ENCODE measurements around the gene RERE. TPM values are rescaled to one million over a fixed set of nuclear protein-coding genes. Genes with fewer than 3 reads are reported as not detected.
A peak's percentile ranks its signal among the peaks of the same experiment; 100 is the strongest.
"Not testable (repeated sequence)": the region's sequence is repeated elsewhere in the genome, so short reads cannot be mapped to it uniquely, and the experiment has no call there.

RERE gene
- total RNA-seq, 1 experiment from 2014 or later, result 14.9 TPM

DNA sequence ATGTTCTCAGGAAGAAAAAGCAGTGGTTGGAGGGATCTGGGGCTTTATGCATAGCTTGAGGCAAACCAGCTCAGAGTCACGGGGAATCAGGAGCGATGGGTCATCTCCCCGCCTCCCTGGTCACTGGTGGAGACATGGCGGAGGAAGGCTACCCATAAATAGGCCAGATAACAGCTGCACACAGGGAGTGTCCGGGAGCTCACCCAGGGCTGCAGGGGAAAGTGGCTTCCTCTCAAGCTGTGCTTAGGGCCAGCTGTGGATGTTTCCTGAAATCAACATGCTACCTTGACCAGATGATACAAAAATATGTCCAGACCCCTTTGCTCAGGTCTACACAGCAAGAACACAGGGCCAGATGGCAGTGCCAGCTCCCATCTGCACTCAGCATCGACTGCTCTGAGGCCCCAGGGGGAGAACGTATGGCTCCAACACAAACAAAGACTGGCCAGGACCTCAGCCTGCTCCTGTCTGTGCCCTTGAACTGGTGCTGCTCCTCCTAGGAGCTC lies 27.1 kb upstream of the RERE start:
- DNase-seq (ENCODE audit: low read depth), result no peak

- no peak for DNase-seq (ENCODE audit: low read depth)
Measured at GRCh38 chr1:8841395-8841794, 24.0 kb upstream of the RERE start.

GRCh38 chr1:8839990-8840389 lies 22.6 kb upstream of the RERE start:
- DNase-seq (ENCODE audit: low read depth), result no peak

- DNase-seq (ENCODE audit: low read depth), result no peak
Measured at GRCh38 chr1:8835941-8836643, 18.7 kb upstream of the RERE start.

DNA sequence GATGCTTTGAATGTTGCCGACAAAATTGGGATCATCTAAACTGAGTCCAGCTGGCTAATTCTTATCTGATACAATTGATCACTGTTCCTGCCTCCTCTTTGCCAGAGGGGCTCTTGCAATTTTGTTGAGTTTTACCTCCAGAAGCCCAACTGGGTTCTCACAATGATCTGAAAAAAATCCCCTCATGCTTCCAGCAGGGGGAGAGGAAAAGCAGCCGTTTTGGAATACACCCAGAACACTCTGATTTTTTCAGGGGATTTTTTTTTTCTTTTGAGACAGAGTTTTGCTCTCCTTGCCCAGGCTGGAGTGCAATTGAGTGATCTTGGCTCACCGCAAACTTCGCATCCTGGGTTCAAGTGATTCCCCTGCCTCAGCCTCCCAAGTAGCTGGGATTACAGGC lies 13.9 kb upstream of the RERE start:
- DNase-seq (ENCODE audit: low read depth), result no peak

- DNase-seq (ENCODE audit: low read depth), result not testable (repeated sequence)
Measured at GRCh38 chr1:8830732-8831131, 13.3 kb upstream of the RERE start.

GRCh38 chr1:8825985-8826481 lies 8.6 kb upstream of the RERE start:
- peak; percentile 85 for DNase-seq (ENCODE audit: low read depth)

- DNase-seq (ENCODE audit: low read depth), result no peak
Measured at GRCh38 chr1:8823295-8823664, 5.8 kb upstream of the RERE start.

DNA sequence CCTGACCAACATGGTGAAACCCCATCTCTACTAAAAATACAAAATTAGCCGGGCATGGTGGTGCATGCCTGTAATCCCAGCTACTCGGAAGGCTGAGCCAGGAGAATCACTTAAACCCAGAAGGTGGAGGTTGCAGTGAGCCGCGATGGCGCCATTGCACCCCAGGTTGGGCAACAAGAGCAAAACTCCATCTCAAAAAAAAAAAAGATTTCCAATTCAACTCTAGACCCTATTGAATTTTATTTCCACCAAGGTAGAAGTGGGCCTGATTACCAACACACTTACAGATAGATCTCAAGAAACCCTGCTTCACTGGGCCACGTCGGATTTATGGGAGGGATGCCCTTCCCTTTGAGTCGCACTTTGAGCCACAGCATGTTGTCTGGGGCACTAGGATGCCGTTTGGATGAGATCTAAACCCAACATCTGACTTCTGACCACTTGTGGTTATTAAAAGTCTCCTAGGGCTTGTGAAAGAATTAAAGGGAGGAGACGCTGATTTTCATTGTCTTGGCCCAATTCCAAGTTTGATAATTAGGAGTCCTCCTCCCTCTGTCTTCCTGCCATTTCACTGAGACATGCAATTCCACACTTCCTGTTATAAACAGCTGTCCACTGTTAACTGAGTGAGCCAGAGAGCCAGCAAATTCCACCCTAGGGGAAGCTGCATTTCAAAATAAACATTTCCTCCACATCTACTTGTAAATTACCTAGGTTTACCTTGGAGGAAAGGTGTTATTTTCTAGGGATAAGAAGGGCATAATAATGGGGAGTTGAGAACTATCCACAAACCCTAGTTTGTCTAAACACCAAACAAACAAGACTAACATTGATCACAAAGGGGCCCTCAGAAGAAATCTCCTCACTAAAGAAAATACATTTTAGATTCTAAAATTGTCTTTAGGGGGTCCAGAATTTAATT lies 5.2 kb upstream of the RERE start:
- DNase-seq (ENCODE audit: low read depth), result peak; percentile 82

DNA sequence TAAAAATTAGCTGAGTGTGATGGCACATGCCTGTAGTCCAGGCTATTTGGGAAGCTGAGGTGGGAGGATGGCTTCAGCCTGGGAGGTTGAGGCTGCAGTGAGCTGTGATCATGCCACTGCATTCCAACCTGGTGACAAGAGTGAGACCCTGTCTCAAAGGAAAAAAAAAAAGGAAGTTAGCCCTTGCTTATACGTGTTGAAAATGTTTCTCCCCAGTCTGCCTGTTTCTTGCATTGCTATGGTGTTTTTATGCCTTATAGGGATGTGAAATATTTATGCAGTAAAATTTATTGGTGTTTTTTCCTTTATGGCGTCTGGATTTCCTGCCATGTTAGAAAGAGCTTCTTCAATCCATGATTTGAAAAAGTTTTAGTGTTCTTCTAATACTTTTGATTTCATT lies 3.6 kb upstream of the RERE start:
- peak; percentile 35 for DNase-seq (ENCODE audit: low read depth)

DNA sequence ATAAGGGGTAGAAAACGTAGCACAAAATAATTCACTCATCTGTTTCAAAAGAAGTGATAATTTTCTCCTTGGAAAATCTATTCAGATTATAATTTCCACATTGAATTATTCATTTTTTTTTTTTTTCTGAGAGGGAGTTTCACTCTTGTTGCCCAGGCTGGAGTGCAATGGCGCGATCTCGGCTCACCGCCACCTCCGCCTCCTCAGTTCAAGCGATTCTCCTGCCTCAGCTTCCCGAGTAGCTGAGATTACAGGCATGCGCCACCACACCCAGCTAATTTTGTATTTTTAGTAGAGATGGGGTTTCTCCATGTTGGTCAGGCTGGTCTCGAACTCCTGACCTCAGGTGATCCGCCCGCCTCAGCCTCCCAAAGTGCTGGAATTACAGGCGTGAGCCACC lies 1.3 kb upstream of the RERE start:
- not testable (repeated sequence) for DNase-seq (ENCODE audit: low read depth)

DNA sequence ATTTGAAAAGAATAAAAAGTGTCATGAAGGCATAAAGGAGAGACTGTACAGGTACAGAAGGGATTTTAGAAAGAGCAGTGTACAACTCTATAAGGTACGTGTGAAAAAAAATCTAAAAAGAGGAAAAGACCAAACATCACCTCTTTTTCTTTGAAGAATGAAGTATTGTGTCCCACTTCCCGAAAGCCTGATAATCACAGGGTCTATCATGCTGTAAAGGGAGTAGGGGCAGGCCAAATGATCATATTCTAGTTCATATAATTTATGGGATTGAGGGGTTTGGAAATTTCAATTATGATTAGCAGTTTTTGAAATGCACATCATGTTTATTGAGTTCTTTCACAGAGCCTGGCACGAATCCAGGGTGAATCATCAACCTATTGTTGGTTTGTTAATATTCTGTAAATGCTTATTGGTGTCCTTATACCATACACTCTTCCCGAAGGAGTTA lies 910 bp upstream of the RERE start:
- DNase-seq (ENCODE audit: low read depth), result peak; percentile 85

- peak; percentile 33 for DNase-seq (ENCODE audit: low read depth)
Measured at GRCh38 chr1:8816831-8817411, 519 bp downstream of the RERE start.

DNA sequence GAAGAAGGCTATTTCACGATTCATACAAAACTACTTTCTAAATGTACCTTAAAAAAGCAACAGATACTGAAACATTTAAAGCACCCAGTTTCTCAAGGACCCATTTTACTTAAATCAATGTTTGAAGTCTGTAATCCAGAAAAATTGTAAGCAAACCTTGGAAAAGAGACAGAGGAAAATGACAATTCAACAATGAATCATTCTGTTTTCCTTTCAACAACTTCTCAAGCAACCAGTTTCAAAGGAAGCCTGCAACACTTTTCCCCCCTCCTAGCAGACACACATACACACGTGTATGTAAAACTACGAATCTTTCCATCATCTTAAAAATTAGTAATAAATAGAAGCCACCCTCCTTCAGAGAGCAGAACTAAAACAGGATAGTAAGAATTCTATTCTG lies 1.2 kb downstream of the RERE start:
- peak; percentile 34 for DNase-seq (ENCODE audit: low read depth)

DNA sequence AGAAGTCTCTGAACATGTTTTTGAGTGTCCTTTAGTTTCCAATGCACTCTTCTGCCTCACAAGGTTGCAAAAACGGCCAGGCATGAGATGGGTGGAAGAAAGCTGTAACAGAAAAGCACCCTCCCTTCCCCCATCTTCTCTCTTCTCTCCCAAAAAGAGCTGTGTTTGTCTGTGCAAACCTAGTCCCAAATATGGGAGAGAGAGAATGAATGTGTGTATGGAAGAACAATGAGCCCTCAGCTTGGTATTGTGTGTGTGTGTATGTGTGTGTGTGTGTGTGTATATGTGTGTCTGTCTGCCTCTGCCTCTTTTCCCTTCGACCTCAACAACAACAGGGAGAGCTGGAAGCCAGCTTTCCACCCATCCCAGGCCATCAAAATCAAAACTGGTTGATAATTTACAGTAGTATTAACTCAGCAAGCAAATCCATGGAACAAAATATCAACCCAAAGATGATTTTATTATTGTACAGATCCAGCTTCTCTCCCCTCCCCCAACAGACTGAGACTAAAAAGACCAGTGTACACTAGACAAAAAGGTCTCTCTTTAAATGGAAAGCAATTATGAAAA lies 1.8 kb downstream of the RERE start:
- no peak for DNase-seq (ENCODE audit: low read depth)

GRCh38 chr1:8814865-8815264 lies 2.6 kb downstream of the RERE start:
- no peak for DNase-seq (ENCODE audit: low read depth)

GRCh38 chr1:8813991-8814390 lies 3.4 kb downstream of the RERE start:
- no peak for DNase-seq (ENCODE audit: low read depth)

DNA sequence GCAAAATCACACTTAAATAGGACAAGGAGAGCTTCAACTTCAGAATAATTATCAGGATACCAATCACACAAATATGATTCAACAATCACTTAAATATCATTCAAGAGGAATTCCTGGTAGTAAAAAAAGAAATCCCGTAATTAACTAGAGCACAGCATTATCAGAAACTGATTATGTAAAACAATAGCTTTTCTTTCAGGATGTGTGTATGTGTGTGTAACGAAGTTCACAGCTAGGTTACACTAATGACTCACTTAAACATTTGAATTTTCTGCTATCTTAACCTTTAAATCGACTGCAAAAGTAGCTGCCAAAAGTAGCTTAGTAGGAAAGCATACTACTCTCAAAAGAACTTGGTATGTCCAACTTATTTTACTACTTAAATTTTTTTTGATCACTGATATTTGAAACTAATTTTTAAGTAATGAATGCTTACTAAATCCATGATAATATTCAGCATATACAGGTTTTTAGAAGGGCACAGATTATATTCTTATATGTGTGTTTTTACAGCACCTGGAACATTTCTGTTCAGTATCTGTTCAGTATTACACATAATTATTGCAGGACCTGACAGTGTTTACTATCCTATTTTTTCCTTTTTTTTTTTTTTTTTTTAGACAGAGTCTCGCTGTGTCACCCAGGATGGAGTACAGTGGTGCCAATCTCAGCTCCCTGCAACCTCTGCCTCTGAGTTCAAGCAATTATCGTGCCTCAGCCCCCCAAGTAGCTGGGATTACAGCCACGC lies 4.2 kb downstream of the RERE start:
- DNase-seq (ENCODE audit: low read depth), result no peak

- no peak for DNase-seq (ENCODE audit: low read depth)
Measured at GRCh38 chr1:8812081-8812480, 5.4 kb downstream of the RERE start.

DNA sequence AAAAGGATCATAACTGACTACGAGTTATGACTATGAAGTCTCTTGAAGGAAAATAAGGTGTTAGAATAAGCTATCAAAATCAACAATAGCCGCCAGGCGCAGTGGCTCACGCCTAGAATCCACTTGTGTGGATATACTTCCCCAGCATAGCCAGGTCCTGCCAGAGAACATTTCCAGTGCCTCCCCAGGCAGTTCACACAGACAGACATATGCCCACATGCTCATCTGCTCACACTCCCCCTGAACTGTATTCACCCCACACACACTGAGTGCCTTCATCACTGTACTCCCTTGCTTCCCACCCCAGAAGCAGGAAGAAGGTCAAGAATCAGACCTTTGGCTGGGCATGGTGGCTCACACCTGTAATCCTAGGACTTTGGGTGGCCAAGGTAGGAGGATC lies 6.5 kb downstream of the RERE start:
- no peak for DNase-seq (ENCODE audit: low read depth)

DNA sequence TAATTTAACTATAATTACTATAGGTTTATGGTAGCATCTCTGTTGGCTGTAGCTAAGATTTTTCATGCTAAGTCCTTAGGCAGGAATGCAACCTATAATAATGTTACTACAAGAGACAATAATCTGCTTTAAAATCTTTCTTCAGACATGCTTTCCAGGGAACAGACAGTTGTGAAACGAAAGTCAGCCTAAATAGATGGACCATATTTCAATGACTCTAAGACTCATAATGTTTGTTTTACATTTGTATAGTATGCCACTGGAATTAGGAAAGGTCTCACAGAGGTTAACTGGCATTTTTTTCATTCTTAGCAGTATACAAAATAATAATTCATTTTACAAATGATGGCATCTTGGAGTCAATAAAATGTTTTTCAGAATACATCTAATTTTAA lies 8.1 kb downstream of the RERE start:
- DNase-seq (ENCODE audit: low read depth), result no peak
